ENCODE data around the gene OPA3.
"Not testable (repeated sequence)": the region's sequence is repeated elsewhere in the genome, so short reads cannot be mapped to it uniquely, and the experiment has no call there.

OPA3 gene

DNA sequence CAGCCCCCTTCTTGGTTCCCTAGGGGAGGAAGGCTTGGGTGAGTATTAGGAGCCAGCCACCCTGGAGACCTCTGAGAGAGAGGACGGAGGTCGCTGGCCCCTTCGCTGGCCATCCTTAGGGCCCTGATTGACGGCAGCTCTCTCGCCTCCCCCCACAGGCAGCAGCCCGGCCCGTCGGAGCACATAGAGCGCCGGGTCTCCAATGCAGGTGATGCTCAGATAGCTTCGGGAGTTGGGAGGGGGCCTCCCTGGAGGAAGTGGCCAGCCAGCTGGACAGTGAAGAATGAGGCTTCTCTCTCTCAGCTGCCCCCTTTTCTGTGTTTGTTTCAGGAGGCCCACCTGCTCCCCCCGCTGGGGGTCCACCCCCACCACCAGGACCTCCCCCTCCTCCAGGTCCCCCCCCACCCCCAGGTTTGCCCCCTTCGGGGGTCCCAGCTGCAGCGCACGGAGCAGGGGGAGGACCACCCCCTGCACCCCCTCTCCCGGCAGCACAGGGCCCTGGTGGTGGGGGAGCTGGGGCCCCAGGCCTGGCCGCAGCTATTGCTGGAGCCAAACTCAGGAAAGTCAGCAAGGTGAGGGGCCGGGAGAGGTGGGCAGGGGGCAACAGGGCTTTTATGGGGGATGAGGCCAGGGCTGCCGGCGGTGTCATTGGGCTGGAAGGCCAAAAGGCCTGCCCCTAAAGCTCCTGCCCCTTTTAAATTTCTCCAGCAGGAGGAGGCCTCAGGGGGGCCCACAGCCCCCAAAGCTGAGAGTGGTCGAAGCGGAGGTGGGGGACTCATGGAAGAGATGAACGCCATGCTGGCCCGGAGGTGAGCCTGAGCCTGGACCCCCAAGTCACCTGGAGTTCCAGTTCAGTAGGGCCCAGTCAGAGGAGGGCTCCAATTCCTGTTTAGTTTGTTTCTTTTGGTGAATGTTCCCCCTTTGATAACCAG lies 62.3 kb downstream of the OPA3 start:
- no peak for DNase-seq (ENCODE audit: low read depth)

GRCh38 chr19:45518469-45518826 lies 66.2 kb downstream of the OPA3 start:
- DNase-seq (ENCODE audit: low read depth) = no peak

- no peak for DNase-seq (ENCODE audit: low read depth)
Measured at GRCh38 chr19:45517641-45518468, 66.7 kb downstream of the OPA3 start.

DNA sequence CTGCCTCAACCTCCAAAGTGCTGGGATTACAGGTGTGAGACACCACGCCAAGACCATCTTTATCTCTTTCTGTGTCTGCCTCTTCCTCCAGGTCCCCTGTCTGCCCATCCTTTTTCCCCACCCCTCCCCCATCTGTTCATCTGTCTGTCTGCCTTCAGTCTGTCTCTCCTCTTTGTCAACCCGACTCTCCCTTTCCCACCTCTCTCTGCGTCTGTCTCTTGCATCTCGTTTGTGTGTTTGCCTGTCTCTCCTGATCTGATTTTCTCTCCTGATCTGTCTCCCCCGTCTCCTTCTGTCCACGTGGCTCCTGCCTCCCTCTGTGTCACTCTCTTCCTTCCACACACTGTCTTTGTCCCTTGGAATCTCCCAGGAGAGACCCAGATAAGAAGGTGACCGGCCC lies 67.4 kb downstream of the OPA3 start:
- DNase-seq (ENCODE audit: low read depth) = no peak

GRCh38 chr19:45515807-45516401 lies 68.7 kb downstream of the OPA3 start:
- no peak for DNase-seq (ENCODE audit: low read depth)

- DNase-seq (ENCODE audit: low read depth) = no peak
Measured at GRCh38 chr19:45515081-45515624, 69.4 kb downstream of the OPA3 start.

- no peak for DNase-seq (ENCODE audit: low read depth)
Measured at GRCh38 chr19:45514376-45515051, 70.1 kb downstream of the OPA3 start.

GRCh38 chr19:45512881-45513483 lies 71.6 kb downstream of the OPA3 start:
- DNase-seq (ENCODE audit: low read depth) = no peak

DNA sequence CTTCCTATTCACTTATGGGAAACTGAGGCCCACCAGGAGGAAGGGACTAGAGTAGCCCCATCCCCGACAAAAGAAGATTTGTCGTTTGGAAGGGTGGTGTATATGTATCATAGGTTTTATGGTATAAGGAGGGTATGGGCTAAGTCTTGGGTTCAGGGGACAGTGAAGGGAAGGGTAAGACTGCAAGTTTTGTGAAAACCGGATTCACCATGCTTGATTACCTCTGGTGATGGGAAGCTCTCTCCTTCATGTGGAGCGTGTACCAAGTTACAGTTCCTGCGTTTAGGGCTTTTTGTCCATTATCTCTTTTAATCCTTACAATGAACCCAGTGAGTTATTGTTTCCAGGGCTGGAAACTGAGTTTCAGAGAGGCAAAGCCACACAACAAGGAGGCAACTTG lies 73.5 kb downstream of the OPA3 start:
- DNase-seq (ENCODE audit: low read depth) = no peak

GRCh38 chr19:45510352-45510751 lies 74.2 kb downstream of the OPA3 start:
- not testable (repeated sequence) for DNase-seq (ENCODE audit: low read depth)

- no peak for DNase-seq (ENCODE audit: low read depth)
Measured at GRCh38 chr19:45509692-45510015, 74.9 kb downstream of the OPA3 start.

GRCh38 chr19:45508861-45509691 lies 75.5 kb downstream of the OPA3 start:
- DNase-seq (ENCODE audit: low read depth) = no peak

DNA sequence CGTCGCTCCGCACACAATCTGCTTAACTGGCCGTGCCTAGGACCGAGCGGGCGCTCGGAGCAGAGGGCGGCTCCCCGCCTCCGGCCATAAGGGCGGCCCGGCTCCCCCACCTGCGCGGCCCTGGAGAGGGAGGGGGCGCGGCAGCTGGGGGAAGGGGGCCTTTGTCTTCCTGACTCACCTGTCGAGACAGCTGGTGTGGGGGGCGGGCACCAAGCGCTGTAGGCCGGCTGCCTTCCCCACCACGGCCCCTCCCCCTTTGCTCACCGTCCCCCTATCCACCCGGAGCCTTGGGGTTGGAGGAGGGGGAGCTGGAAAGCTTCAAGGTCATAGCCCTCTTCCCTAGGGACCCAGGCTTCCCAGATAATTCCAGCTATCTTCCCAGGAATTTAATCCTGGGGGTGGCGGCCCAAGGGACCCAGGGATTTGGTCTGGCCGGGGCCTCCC lies 76.2 kb downstream of the OPA3 start:
- DNase-seq (ENCODE audit: low read depth) = no peak

- no peak for DNase-seq (ENCODE audit: low read depth)
Measured at GRCh38 chr19:45507872-45508416, 76.7 kb downstream of the OPA3 start.

- no peak for DNase-seq (ENCODE audit: low read depth)
Measured at GRCh38 chr19:45506989-45507871, 77.4 kb downstream of the OPA3 start, which contains the start of gene VASP. Gene VASP (plus strand): TSS chr19:45507479. CDS start chr19:45507772, 293 bp downstream.

- DNase-seq (ENCODE audit: low read depth) = no peak
Measured at GRCh38 chr19:45506246-45506988, 78.2 kb downstream of the OPA3 start.

- DNase-seq (ENCODE audit: low read depth) = no peak
Measured at GRCh38 chr19:45505996-45506245, 78.7 kb downstream of the OPA3 start.

- DNase-seq (ENCODE audit: low read depth) = no peak
Measured at GRCh38 chr19:45505151-45505995, 79.2 kb downstream of the OPA3 start.
